Pancreas (tissue), 10 donors: Measurements from ENCODE around the gene KCNH1. TPM values are rescaled to one million over a fixed set of nuclear protein-coding genes. Genes with fewer than 3 reads are reported as not detected.

ENCODE experiments used
- ATAC-seq, 4 donors: fragments of 200-7000 bp; cut with Tn5 transposase; one replicate each; pipeline versions ENCODE4 v1.8.0 to v1.9.1; 2020; ENCODE audit warnings: mild to moderate bottlenecking in 4 of 4, moderate library complexity in 4 of 4
- DNase-seq, 6 donors: peaks; one replicate each; pipeline ENCODE4 v3.0.0-alpha.2; 2020
- FAIRE-seq: peaks from 2 replicates; lab custom pipeline; 2012; peaks lifted over from hg19 to GRCh38; lab: Jason Lieb, UNC
- H3K27ac ChIP-seq, 4 donors: fragments of 200-600 bp; sonication (generic); 1 replicate in 3 of 4; 2 replicates in 1 of 4; pipeline versions ENCODE4 v1.5.0 to v1.8.0; 2020
- H3K27me3 ChIP-seq, 4 donors: fragments of 200-600 bp; one replicate each; pipeline ENCODE4 v1.8.0; 2021
- H3K36me3 ChIP-seq, 3 donors: fragments of 200-600 bp; sonication (generic) in 1 of 3; one replicate each; pipeline versions ENCODE4 v1.5.0 to v1.8.0; 2020 to 2021
- H3K4me1 ChIP-seq, 3 donors: fragments of 200-600 bp; one replicate each; pipeline ENCODE4 v1.8.0; 2021
- H3K4me3 ChIP-seq, 4 donors: fragments of 200-600 bp; sonication (generic) in 2 of 4; one replicate each; pipeline versions ENCODE4 v1.5.0 to v1.8.0; 2020 to 2021
- H3K9me3 ChIP-seq, 4 donors: fragments of 200-600 bp; one replicate each; pipeline ENCODE4 v1.8.0; 2021
- CTCF ChIP-seq, 4 donors: fragments of 200-600 bp; sonication (generic) in 3 of 4; IDR thresholded peaks; one replicate each; pipeline versions ENCODE4 v1.5.0 to v1.8.0; 2021; ENCODE audit warnings: antibody characterized with exemption in 4 of 4
- WGBS, 2 donors: extraction: QIAGEN DNeasy Blood & Tissue Kit; methylation state at CpG; one replicate each; pipeline ENCODE4 v1.1.7; 2013; 5-methylcytosine and 5-hydroxymethylcytosine counted together
- intact Hi-C, 3 donors: fragments of 100-400 bp; cut with DNase I; formaldehyde crosslinking; loops; one replicate each; pipeline versions ENCODE4 v1.11.1 to v1.14.2; 2022
- polyA plus RNA-seq, 2 donors: library from polyadenylated mRNA; stranded (reverse); fragments of 200-250 nt; gene quantifications; one replicate each; pipeline ENCODE4 v1.2.3, GENCODE V29; 2013
- total RNA-seq, 6 donors: library from RNA; stranded (reverse); fragmentation: NEBNext Ultra II Directional in 4 of 6; extraction: Animal tissue kit (Norgen Biotek cat#: 25700) in 4 of 6; gene quantifications; one replicate each; pipeline versions ENCODE4 v1.2.1 to v1.2.4, GENCODE V29; 2021 to 2023
- donor health status: healthy with polysubstance abuse.
- donor health status: DM: no; HTN: no; CAD: no; lungs with moderate emphysema.
- donor health status: DM: no; HTN: no; CAD: no.
- donor health status: control.
- donor health status: control.
- donor health status: Bipolar disorder and iron deficiency.
- donor health status: DM: yes; HTN: yes; CAD: no.
- donor health status: DM: no; HTN: no; CAD: no.
- donor health status: DM: no; HTN: no; CAD: no.
- donor health status: DM: yes; HTN: yes; CAD: no.

KCNH1 gene
- total and polyA plus RNA-seq, 8 donors, result 0.24 to 0.61 (median 0.36) TPM

GRCh38 chr1:210676539-210676938 is 457.4 kb downstream of the KCNH1 start:
- 90 to 91% methylated on average over 3 of the region's 3 CpGs for WGBS, 2 donors
- H3K9me3 ChIP-seq, result no peaks in the 10 kb centered on the region
- no peak overlapping the region for H3K27ac ChIP-seq
- intact Hi-C loops, result no loop called here
- H3K4me1 ChIP-seq, result no peaks in the 10 kb centered on the region
- TF ChIP-seq CTCF (IDR thresholded peaks at IDR 0.05), result no peak
- FAIRE-seq (no peak), DNase-seq (no peak), ATAC-seq (no peak)
- H3K27me3 ChIP-seq, result no peaks in the 10 kb centered on the region
- H3K4me3 ChIP-seq, result no peak overlapping the region
- H3K36me3 ChIP-seq, result no peaks in the 10 kb centered on the region

- intact Hi-C loops, result no loop called here
- TF ChIP-seq CTCF (IDR thresholded peaks at IDR 0.05), result no peak
- no peak for DNase-seq
- no peaks in the 10 kb centered on the region for H3K27me3 ChIP-seq
- 61 to 80% methylated on average over 3 of the region's 3 CpGs for WGBS, 2 donors
- no peaks in the 10 kb centered on the region for H3K9me3 ChIP-seq
- ATAC-seq, result no peak
- H3K4me1 ChIP-seq, result no peaks in the 10 kb centered on the region
- no peak overlapping the region for H3K4me3 ChIP-seq
- FAIRE-seq, result no peak
- no peak overlapping the region for H3K27ac ChIP-seq
- no peaks in the 10 kb centered on the region for H3K36me3 ChIP-seq
Measured at GRCh38 chr1:210674151-210674550, 459.8 kb downstream of the KCNH1 start.

GRCh38 chr1:210669951-210670350 is 464.0 kb downstream of the KCNH1 start:
- TF ChIP-seq CTCF (IDR thresholded peaks at IDR 0.05), result no peak

GRCh38 chr1:210663730-210664573 is 470.0 kb downstream of the KCNH1 start:
- FAIRE-seq, result no peak

More at GRCh38 chr1:210669951-210670350, 464.0 kb downstream of the KCNH1 start:
- DNase-seq (no peak), ATAC-seq (no peak), FAIRE-seq (no peak)
- intact Hi-C loops, result no loop called here
- no peaks in the 10 kb centered on the region for H3K27me3 ChIP-seq
- H3K27ac ChIP-seq, result no peak overlapping the region
- no peaks in the 10 kb centered on the region for H3K9me3 ChIP-seq
- H3K4me3 ChIP-seq, result no peak overlapping the region
- H3K36me3 ChIP-seq, result no peaks in the 10 kb centered on the region
- H3K4me1 ChIP-seq, result no peaks in the 10 kb centered on the region

More at GRCh38 chr1:210663730-210664573, 470.0 kb downstream of the KCNH1 start:
- Histone ChIP-seq H3K27me3 (no peaks in the 10 kb centered on the region), H3K4me1 (no peaks in the 10 kb centered on the region), H3K4me3 (no peak overlapping the region), H3K9me3 (no peaks in the 10 kb centered on the region), H3K27ac (no peak overlapping the region), H3K36me3 (no peaks in the 10 kb centered on the region)
- 50 to 51% methylated on average over 7 of the region's 7 CpGs for WGBS, 2 donors
- DNase-seq (no peak), ATAC-seq (peak in 2 of 4 donors; percentile 39 to 60)
- TF ChIP-seq CTCF (IDR thresholded peaks at IDR 0.05), result no peak
- intact Hi-C loops, result no loop called here
